Stimulated activated CD4-positive, alpha-beta T cell treated with anti-CD3 and anti-CD28 coated beads, Interleukin-12 subunit alpha, Interleukin-12 subunit beta, amount 100 ng/mL, for 24 hours (primary cell): ENCODE measurements around the gene ITGB1.
"Not testable (repeated sequence)": the region's sequence is repeated elsewhere in the genome, so short reads cannot be mapped to it uniquely, and the experiment has no call there.

Source experiments
- DNase-seq, 2 experiments: peaks; one replicate each; pipeline ENCODE4 v3.0.0-alpha.2; 2020; ENCODE audit warnings: low read depth in 2 of 2

ITGB1 gene

DNA sequence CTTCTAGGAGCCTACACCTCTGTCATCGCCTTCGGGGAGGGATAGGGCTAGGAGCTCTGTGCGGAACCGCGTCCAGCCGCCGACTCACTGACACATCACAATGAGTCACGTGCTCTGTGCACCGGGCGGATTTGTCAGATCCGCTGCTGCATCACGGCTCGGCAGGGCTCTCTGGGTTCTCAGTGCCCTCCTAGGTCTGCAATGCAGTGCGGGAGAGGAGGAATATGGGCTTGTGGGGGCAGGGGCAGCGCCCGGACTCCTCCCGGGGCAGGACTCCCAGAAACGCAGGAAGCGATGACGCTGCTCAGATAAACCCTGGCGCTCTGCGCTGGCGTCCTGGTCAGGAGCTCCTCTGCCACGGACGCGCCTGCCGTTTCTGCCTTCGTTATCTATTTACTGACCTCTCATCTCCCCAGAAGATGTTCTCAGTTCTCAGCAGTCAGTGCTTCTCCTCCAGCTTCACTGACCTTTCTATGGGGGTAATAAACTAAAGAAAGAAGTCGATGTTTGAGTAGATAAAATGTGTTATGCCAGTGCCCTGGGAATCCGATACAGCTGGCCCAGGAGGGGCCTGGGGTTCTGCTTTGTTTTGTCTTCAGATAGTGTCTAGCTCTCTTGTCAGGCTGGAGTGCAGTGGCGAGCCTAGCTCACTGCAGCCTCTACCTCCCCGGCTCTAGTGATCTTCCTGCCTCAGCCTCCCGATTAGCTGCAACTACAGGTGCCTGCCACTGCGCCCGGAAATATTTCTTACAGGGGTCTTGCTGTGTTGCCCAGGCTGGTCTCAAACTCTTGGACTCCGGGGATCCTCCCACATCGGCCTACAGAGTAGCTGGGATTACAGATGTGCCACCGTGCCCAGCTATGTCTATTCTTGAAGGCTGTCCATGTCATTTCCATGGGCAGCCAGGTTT, 22.8 kb upstream of the ITGB1 start:
- peak; percentile 72 to 77 for DNase-seq

DNA sequence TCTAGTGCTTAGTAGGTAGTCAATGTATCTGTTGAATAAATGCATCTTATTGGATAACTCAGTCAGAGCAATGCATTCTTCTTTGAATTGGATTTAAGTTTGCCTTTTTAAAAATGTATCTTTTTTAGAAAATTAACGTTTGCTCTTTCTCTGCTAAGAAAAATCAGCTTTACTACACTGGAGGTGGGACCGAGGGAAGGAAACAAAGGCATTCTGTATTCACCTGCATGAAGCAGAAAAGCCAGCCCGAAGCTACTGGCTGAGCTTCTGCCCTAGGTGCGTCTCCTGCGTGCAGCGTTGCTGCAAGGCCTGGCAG, 22.2 kb upstream of the ITGB1 start:
- no peak for DNase-seq

DNA sequence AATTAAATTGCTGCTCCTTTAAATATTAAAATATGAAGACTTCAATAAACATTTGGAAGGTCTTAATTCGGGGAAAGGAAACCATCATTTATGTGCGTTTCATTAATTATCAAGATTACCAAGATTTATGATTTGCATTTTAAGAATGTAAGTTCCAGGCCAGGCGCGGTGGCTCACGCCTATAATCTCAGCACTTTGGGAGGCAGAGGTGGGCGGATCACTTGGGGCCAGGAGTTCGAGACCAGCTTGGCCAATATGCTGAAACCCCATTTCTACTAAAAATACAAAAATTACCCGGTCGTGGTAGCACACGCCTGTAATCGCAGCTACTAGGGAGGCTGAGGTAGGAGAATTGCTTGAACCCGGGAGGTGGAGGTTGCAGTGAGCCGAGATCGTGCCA, 21.7 kb upstream of the ITGB1 start:
- DNase-seq: not testable (repeated sequence)

DNA sequence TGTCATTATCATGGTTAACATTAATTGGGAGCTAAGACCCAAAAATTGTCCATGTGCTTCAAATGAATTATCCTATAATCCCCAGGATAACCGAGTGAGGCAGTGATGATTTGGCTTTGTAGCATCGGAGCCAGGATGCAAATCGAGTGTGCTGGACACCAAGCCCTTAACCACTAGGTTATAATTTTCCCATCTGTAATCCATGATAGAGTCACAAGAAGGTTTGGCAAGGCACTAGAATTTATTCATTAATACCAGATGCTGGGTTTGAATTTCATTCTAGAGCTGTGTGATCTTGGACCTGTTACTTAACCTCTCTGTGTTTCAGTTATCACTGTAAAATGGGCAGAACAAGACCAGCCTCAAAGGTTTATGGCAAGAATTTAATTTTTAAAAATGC, 21.0 kb upstream of the ITGB1 start:
- no peak for DNase-seq

DNA sequence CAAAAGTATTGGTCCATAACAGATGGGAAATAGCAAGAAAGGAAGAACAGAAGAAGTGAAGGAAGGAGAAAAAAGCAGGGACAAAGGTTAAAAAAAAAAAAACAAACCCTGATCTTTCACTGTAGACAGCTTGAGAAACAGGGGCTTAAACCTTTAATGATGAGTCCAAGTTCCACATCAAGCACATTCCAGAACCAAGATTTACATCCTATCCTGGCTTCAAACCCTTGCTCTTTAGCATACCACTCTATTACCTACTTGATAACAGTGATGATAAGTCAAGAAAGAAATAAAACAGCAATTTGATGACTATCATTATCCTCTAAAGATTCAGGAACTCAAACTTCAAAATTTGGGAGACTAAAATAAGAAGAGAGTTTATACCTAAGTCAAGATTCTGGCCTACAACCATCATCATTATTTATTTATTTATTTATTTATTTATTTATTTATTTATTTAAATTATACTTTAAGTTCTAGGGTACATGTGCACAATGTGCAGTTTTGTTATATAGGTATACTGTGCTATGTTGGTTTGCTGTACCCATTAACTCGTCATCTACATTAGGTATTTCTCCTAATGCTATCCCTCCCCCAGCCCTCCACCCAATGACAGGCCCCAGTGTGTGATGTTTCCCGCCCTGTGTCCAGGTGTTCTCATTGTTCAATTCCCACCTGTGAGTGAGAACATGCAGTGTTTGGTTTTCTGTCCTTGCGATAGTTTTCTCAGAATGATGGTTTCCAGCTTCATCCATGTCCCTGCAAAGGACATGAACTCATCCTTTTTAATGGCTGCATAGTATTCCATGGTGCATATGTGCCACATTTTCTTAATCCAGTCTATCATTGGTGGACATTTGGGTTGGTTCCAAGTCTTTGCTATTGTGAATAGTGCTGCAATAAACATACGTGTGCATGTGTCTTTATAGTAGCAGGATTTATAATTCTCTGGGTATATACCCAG, 20.1 kb upstream of the ITGB1 start:
- DNase-seq: not testable (repeated sequence)

DNA sequence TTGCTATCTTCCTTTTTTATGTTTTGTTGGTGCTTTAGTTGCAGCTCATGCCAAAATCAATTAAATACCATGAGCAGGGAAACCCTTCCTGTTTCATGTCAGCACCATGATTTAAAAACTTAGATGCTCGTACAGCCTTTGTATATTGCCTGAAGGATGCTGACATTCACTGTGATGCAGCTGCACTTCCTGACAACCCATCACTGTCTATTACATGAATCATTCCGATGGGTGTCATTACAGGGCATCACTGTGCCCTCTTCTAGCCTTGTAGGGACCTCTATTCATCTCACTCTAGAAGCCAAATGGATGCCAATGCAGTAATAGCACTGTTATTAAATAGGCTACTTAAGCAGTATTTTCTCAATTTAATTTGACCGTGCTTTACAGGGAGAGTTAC, 18.3 kb upstream of the ITGB1 start:
- DNase-seq: no peak

DNA sequence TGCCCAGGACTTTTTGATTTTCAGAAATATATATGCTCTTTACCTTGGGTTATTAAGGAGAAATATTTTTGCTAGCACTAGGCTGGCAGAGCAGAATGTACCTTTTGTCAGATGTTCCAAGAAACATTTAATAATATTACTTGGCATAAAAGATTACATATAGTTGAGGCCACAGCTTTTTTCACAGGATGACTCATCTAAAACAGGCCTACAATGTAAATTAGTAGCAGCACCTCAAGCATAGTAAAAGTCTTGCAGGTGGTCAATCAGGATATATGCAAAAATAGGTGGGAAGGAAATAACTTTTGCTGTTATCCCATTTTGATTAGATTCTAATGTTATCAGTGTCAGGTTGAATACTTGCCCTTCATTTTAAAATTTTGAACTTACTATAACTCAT, 14.9 kb upstream of the ITGB1 start:
- no peak for DNase-seq

DNA sequence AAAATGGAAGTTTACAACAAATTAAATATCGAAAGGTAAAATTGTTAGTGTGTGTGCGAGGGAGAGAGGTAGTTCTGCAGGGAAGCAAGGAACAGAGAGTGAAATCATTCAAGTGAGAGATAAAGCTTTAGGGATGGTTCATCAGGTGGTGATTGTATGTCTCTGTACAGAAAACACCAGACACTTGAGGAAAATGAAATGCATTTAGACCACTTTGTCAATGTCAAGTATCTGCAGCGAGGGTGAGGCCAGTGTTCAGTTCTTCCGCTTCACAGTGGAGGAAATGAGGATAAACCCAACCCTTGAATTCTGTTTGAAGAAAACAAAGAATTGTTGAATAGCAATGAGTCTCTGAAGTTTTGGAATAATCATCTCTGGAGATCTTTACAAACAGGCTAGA, 14.4 kb upstream of the ITGB1 start:
- no peak for DNase-seq

DNA sequence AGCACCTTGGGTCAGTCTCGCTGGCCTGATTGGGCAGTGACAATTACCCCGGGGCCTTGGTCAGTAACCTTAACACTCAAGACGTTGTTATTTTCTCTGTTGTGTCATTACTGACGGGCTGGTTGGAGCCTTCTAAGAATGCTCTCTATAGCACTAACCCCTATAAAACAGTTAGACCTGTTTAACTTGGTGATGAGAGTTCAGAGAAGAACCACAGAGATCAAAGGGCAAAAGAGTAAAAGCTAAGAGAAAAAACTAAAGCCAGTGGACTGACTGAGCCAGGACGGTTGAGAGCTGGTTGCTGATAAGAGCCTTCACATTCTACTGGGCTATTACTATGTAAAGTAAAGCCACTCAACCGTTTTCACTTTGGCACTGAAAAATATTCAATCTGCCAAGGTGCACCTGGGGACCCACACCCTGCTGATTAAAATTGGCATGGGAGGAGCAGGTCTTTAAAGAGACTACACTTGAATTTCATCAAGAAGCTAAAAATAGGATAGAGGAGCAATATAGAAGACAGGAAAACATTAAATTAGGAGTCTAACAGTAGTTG, 13.6 kb upstream of the ITGB1 start:
- DNase-seq: no peak

DNA sequence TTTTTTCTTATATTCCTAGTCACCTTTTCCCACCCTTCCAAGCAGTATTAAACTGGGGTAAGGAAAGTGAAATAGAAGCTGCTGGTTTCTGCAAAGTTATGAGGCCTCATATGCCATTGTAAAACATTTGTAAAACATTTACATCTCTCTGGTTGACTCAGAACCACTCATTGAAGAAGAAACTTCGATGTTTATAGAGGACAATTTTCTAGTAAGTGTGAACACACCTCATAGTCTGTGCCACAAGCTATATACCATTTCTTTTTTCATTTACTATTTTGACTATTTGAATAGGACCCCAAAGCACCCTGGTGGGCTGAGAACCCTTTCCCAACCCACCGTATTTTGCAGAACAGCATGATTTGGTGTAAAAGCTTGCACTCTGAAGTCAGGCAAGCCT, 12.9 kb upstream of the ITGB1 start:
- no peak for DNase-seq

DNA sequence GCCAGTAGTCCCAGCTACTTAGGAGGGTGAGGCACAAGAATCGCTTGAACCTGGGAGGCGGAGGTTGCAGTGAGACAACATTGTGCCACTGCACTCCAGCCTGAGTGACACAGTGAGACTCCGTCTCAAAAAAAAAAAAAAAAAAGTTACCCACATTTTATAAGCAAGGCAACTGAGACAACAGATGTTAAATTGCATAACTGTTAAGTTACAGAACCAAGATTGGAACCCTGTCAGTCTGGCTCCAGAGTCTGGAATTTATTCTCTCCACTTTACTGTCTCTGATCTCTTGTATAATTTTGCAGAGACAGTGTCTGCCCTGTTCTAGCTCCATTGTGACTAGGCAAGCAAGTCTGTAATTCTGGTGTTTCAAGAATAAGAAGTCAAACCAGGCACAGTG, 6.2 kb upstream of the ITGB1 start:
- no peak for DNase-seq

DNA sequence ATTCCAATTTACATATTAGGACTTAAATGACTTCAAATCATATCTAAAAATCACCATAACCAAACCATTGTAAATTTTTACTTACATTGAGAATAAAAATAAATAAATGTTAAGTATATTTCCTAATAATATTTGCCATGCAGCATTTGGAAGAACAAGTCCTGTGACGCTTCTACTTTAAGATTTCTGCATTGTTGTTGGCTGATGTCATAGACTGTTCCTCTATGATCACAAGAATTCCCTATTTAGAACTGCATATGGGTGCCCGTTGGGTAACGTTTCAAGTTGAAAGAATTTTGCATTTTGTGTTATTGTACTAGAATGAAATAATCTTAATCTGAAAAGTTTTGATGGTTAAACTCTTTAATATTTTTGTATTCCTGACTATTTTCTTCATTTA, 5.1 kb upstream of the ITGB1 start:
- no peak for DNase-seq

DNA sequence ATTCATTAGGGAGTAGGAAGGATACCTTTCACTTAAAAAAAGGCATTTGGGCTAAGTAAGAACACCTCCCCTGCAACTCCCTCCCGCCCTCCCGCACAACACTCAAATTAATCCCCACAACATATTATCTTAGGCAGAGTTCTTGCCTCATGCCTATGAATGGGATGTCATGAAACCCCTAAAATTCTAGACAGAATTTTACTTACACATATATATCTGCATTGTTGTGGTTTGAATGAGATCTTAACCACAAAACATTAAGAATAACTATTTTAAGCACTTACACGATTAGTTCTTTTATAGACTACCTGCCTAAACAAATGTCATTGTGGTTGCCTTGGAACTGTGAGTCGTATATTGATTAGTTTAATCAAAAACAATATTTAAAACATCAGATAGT, 4.5 kb upstream of the ITGB1 start:
- DNase-seq: no peak

DNA sequence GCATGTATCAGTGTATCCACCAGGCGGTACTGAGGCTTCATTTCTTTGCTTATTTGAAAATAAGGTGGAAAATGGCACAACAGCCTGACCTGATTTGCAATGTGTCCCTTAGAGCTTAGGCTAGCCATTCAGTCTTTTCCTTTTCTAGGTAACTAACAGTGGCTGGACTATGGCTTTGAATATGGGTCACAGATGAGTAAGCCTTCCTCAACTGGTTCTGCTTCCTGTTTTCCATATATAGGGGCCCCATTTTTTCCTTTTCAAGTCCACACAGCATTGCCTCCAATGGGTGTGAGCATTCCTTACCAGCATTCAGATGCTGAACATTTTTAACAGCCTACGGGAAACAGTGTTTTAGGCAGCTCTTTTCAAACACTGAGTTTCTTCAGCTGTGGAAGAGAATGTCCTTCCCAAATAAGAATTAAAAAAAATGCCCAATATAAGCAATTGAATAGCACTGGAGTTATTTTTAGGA, 3.9 kb upstream of the ITGB1 start:
- no peak for DNase-seq

DNA sequence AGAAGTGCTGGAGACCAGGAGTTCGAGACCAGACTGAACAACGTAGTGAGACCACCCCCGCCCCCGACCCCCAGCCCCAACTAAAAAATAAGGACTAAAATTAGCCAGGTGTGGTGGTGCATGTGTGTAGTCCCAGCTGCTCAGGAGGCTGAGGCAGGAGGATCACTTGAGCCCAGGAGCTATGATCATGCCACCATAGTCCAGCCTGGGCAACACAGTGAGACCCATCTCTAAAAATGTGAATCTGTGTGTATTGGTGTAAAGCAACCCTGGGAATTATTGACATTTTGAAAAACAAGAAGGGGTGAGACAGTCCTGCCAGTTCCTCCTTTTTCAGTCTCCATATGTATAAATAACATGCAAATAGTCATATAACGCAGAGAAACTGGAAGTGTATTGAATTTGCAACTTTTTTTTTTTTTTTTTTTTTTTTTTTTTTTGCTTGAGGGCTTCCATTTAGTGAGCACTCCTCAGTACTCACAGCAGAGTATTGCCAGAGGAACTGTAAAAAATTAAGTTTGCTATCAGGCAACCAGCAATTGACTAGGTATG, 3.4 kb upstream of the ITGB1 start:
- no peak for DNase-seq

DNA sequence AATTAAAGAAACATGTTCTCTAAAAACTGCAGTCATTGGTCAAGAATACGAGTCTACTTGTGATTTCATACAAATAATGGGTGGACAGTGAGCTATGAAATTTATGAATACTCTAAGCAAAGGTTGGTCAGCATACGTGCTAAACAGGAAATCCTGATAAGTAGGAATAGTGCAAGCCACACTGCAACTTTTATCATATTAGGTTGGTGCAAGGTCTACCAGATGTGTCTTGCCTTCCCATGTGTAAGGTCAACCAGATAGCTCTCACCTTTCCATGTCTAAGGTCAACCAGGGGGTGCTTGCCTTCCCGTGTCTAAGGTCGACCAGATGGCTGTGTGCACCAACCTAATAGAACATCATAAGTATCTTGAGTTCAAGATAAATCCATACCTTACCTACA, 2.0 kb upstream of the ITGB1 start:
- no peak for DNase-seq

DNA sequence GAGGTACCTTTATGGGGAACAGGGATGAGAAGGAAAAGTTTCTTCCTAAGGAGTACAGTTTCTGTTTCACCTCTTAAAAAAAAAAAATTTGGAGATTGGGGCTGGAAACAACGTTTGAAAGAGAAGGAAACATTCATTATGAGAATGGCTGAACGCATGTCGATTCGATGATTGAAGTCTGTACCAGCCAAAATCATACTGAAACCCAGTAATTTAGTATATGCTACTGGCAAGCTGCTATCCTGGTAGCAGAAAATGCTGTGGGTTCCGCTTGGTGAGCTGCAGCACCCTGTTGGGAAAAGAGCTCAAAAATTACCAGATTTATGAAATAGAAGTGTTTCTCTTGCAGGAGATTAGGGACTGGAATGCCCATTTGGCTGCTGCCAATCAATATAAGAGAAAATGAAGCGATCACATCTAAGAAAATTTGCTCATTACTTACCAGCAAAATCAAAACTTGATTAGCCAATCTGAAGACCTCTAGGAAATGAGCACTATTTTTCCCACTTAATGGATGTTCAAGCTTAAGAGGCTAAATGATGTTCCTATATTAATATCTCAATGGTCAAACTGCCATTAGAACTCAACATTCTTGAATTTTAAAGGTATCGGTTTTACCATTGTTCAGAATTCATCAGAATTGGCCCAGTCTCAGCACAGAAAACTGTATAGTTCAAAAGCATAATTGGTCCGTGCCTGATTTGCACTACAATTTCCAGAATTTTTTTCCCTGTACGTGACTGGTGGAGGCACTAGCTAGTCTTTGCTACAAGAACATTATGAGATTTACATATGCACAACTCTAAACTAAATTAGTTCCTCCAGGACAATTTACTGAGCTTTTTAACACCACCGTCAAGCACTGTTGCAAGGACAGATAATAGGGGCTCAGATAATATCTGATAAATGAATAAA, 1.2 kb upstream of the ITGB1 start:
- DNase-seq: no peak

DNA sequence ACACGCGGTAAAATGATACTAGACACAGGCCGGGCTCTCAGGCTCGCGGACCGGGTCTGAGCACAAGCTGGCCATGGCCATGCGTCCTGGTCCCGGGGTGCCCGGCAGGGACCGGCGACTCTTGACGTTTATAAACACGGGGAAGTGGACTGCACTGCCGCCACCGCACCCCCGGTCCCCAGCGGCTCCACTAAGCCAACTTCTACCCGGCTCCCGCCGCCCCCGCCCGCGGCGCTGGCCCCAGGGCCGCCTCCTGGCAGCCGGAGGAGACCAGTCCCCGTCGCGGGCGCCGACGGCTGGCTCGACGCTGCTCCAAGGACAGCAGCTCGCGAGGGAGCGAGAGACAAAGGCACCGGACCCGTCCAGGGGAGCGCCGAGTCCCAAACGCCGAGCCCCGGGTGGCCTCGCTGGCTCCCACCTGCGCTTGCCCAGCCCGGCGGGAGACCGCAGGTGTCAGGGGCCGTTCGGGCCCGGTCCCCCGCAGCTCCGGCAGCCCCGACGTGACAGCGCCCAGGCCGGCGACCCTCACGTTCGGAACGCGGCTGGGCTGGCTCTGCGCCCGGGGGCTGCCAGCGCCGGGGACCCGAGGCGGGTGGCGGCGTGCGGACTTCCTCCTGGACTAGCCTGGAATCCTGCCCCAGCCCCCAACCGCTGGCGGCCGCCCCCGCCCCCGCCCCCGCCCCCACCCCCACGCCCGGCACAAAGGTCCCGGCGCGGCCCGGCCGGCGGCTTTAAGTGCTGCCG, 517 bp downstream of the ITGB1 start:
- peak in 1 of 2 experiments; percentile 17 for DNase-seq

DNA sequence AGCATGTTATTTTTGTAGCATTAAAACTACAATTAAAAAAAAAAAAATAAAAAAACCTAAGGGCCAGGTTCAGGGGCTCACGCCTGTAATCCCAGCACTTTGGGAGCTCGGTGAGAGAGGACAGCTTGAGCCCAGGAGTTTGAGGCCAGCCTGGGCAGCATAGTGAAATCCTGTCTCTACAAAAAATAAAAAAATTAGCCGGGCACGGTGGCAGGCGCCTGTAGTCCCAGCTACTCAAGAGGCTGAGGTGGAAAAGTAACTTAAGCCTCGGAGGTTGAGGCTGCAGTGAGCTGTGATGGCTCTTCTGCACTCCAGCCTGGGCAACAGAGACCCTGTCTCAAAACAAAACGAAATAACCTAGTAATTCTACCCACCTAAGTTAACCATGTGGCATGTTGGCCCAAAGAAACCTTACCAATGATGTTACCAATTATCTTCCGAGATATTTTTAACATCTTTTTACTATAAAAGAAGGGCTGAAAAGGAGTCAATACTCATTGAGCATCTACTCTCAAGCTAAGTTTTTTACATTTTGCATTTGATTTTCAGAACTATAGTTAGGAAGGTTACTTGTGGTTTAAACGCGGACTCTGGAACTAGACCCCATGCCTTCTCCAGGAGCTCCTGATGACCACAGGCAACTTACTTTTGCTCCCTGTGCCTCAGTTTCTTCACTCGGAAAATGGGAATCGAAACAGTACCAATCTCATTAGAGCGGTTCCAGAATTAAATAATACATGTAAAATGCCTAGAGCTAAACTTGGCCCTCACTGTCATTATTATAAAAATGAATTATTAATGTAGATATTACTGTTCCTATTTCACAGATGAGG, 1.4 kb downstream of the ITGB1 start:
- no peak for DNase-seq
